HepG2 (cell line): Measurements from ENCODE around the gene AKAP8L. TPM values are rescaled to one million over a fixed set of nuclear protein-coding genes. Genes with fewer than 3 reads are reported as not detected.
A peak's percentile ranks its signal among the peaks of the same experiment; 100 is the strongest.

Experiments used
- ASH2L ChIP-seq: fragments of 300-600, 200-600 bp; sonication (generic); IDR thresholded peaks from 2 replicates; pipeline ENCODE4 v1.7.0; 2017; ENCODE audit warnings: low read depth, mild to moderate bottlenecking, moderate library complexity, mixed read lengths, low read length; ENCODE audit not compliant: insufficient read length
- ATF3 ChIP-seq: sonication (generic); formaldehyde crosslinking; IDR thresholded peaks from 2 replicates; pipeline ENCODE4 v1.4.0; 2020; ENCODE audit warnings: missing genetic modification reagents
- ATF7-NPFF ChIP-seq: sonication (generic); formaldehyde crosslinking; IDR thresholded peaks from 2 replicates; pipeline ENCODE4 v1.8.1; 2023; ENCODE audit warnings: mild to moderate bottlenecking, low read depth, missing genetic modification reagents, moderate library complexity
- DMAP1 ChIP-seq: IDR thresholded peaks from 2 replicates; pipeline ENCODE4 v1.6.1; 2016
- DPF2 ChIP-seq: sonication (generic); formaldehyde crosslinking; IDR thresholded peaks from 2 replicates; pipeline ENCODE4 v1.4.0; 2020; ENCODE audit warnings: mild to moderate bottlenecking, low read depth, missing genetic modification reagents, borderline replicate concordance
- ERF ChIP-seq: IDR thresholded peaks from 2 replicates; pipeline ENCODE4 v1.6.1; 2018; ENCODE audit warnings: missing biosample characterization, missing genetic modification reagents
- GATAD1 ChIP-seq: IDR thresholded peaks from 2 replicates; pipeline ENCODE4 v1.6.1; 2016; ENCODE audit warnings: missing genetic modification reagents, missing compliant biosample characterization
- ISL2 ChIP-seq: sonication (generic); formaldehyde crosslinking; IDR thresholded peaks from 2 replicates; pipeline ENCODE4 v1.5.0; 2020; ENCODE audit warnings: missing genetic modification reagents
- KLF6 ChIP-seq: IDR thresholded peaks from 2 replicates; pipeline ENCODE4 v1.8.0; 2016; ENCODE audit warnings: missing biosample characterization, missing genetic modification reagents
- NFATC3 ChIP-seq: sonication (generic); formaldehyde crosslinking; IDR thresholded peaks from 2 replicates; pipeline ENCODE4 v1.5.1; 2020; ENCODE audit warnings: mild to moderate bottlenecking, missing genetic modification reagents
- PHF21A ChIP-seq: sonication (generic); formaldehyde crosslinking; IDR thresholded peaks from 2 replicates; pipeline ENCODE4 v1.5.0; 2020; ENCODE audit warnings: mild to moderate bottlenecking, missing genetic modification reagents
- RAD21 ChIP-seq: fragments of 450-650 bp; formaldehyde crosslinking; IDR thresholded peaks from 2 replicates; pipeline ENCODE4 v1.5.0; 2020; ENCODE audit warnings: mild to moderate bottlenecking
- RBFOX2 ChIP-seq: fragments of 200-400 bp; formaldehyde crosslinking; IDR thresholded peaks from 2 replicates; pipeline ENCODE4 v1.6.1; 2017; ENCODE audit warnings: low read depth, mild to moderate bottlenecking, low read length
- SAFB2 ChIP-seq: sonication (generic); formaldehyde crosslinking; IDR thresholded peaks from 2 replicates; pipeline ENCODE4 v1.5.1; 2020; ENCODE audit warnings: missing genetic modification reagents, low read depth, mild to moderate bottlenecking, borderline replicate concordance
- SIN3A ChIP-seq: IDR thresholded peaks from 2 replicates; pipeline ENCODE4 v1.6.1; 2011; ENCODE audit warnings: low read depth, mild to moderate bottlenecking, control low read depth, low read length, borderline replicate concordance
- SKI ChIP-seq: fragments of 450-650 bp; IDR thresholded peaks from one replicate; pipeline ENCODE4 v1.6.1; 2018; ENCODE audit warnings: mild to moderate bottlenecking; ENCODE audit not compliant: partially characterized antibody
- SMYD3 ChIP-seq: sonication (generic); formaldehyde crosslinking; IDR thresholded peaks from 2 replicates; pipeline ENCODE4 v1.8.1; 2023; ENCODE audit warnings: mild to moderate bottlenecking, missing genetic modification reagents
- SRY ChIP-seq: sonication (generic); formaldehyde crosslinking; IDR thresholded peaks from 2 replicates; pipeline ENCODE4 v1.8.0; 2022; ENCODE audit warnings: mild to moderate bottlenecking, missing genetic modification reagents
- YEATS4 ChIP-seq: sonication (generic); formaldehyde crosslinking; IDR thresholded peaks from 2 replicates; pipeline ENCODE4 v1.4.0; 2020; ENCODE audit warnings: missing genetic modification reagents, borderline replicate concordance
- ZNF430 ChIP-seq: sonication (generic); formaldehyde crosslinking; IDR thresholded peaks from 2 replicates; pipeline ENCODE4 v1.9.0; 2021; ENCODE audit warnings: mild to moderate bottlenecking, missing genetic modification reagents
- ZNF451 ChIP-seq: sonication (generic); formaldehyde crosslinking; IDR thresholded peaks from 2 replicates; pipeline ENCODE4 v1.5.0; 2020; ENCODE audit warnings: mild to moderate bottlenecking, missing genetic modification reagents
- ZNF501 ChIP-seq: sonication (generic); formaldehyde crosslinking; IDR thresholded peaks from 2 replicates; pipeline ENCODE4 v1.5.1; 2020; ENCODE audit warnings: mild to moderate bottlenecking, moderate library complexity, missing genetic modification reagents
- ZNF747 ChIP-seq: sonication (generic); formaldehyde crosslinking; IDR thresholded peaks from 2 replicates; pipeline ENCODE4 v1.8.1; 2023; ENCODE audit warnings: missing genetic modification reagents, mild to moderate bottlenecking, borderline replicate concordance
- ZNF788 ChIP-seq: sonication (generic); formaldehyde crosslinking; IDR thresholded peaks from 2 replicates; pipeline ENCODE4 v1.5.0; 2020; ENCODE audit warnings: mild to moderate bottlenecking, missing genetic modification reagents, borderline replicate concordance
- polyA plus RNA-seq, 8 experiments: library from polyadenylated mRNA; depleted of rRNA in 3 of 8; stranded (reverse) in 7 of 8; unstranded in 1 of 8; fragments of >200 nt; fragmentation: Illumina TruSeq in 4 of 8; extraction: Trizol in 4 of 8; gene quantifications; 2 replicates each; pipeline versions ENCODE4 v1.2.1 to v1.2.3, GENCODE V29; 2011 to 2016; ENCODE audit warnings: low read depth in 4 of 8, missing spikeins in 1 of 8, mixed read lengths in 1 of 8; ENCODE audit not compliant: insufficient read depth in 1 of 8
- total RNA-seq, 5 experiments: library from RNA; depleted of rRNA; stranded (reverse); fragments of >200 nt; fragmentation: Illumina TruSeq; extraction: Trizol; gene quantifications; 2 replicates each; pipeline ENCODE4 v1.2.3, GENCODE V29; 2016; ENCODE audit warnings: low read depth in 1 of 5
- TF ChIP-seq, protein P1 (sequence below): sonication (generic); formaldehyde crosslinking; IDR thresholded peaks from 2 replicates; pipeline ENCODE4 v1.5.1; 2020; ENCODE audit warnings: missing genetic modification reagents, mild to moderate bottlenecking, borderline replicate concordance
- TF ChIP-seq, protein P2 (sequence below): sonication (generic); formaldehyde crosslinking; IDR thresholded peaks from 2 replicates; pipeline ENCODE4 v1.4.0; 2020; ENCODE audit warnings: mild to moderate bottlenecking, missing genetic modification reagents

AKAP8L gene
- total and polyA plus RNA-seq, 2 of the 13 experiments (the other 11 are each of a cell fraction or from before 2014, with no cell fraction given): 48.2 to 49.6 TPM

DNA sequence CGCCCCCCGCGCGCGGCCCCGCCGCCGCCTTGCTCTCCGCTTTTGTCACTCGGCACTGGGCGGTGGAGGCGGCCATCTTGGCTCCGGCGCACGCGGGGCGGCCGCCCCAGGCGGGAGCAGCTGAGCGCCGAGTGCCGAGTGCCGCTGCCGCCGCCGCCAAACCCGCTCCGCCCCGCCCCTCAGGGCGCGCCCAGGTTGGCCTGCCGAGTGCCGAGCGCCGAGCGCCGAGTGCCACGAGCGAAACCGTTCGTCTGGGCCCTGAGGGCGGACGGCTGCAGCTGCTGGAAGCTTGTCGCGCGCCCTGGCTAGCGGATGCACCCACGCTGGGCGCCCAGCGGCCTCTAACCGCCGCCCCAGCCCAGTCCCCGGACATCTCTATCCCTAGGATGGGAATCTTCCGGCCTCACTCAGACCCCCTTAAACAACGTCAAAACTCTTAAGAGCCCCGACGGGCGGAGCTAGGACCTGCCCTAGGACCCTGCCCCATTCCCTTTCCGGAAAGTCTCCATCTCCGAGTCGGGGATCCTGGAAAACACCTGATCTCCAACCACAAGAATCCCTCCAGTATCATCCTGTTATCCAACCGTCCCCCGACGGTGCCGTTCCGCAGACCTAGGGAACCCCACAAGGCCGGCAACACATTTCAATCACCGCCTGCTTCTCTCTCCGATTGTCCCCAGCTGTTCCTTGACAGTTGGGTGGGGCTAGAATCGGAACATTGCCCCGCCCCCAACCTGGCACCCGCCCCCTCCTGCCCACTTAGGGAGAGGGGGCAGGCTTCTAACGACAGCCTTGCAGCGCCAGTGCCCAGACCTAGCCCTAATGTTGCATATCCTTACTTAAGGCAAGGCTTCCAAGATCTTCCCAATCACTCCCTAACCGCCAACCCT, 14.1 kb upstream of the AKAP8L start (continued):
- TF ChIP-seq SRY (0 out of 2 replicates have a peak, but pooled peaks have one; percentile 66), ZNF747 (CRISPR knock-in tag) (no peak), RBFOX2 (peak; percentile 79), ISL2 (CRISPR knock-in tag) (peak; percentile 22; the same call in 1 of the 2 replicates), SMYD3 (CRISPR knock-in tag) (no peak), ATF3 (peak; percentile 12; the same call in 1 of the 2 replicates), RAD21 (CRISPR knock-in tag) (peak; percentile 67), SAFB2 (CRISPR knock-in tag) (peak; percentile 30; the same call in 1 of the 2 replicates), DPF2 (CRISPR knock-in tag) (no peak), ASH2L (peak; percentile 60), ZNF501 (peak; percentile 48; the same call in 1 of the 2 replicates), ERF (peak; percentile 58; the same call in 1 of the 2 replicates), PHF21A (CRISPR knock-in tag) (0 out of 2 replicates have a peak, but pooled peaks have one; percentile 23), ZNF451 (CRISPR knock-in tag) (peak; percentile 74; the same call in 1 of the 2 replicates), SIN3A (peak; percentile 26; the same call in 1 of the 2 replicates), DMAP1 (CRISPR knock-in tag) (peak; percentile 79; the same call in 1 of the 2 replicates), NFATC3 (CRISPR knock-in tag) (no peak), ZNF430 (CRISPR knock-in tag) (no peak), SKI (peak; percentile 86), YEATS4 (CRISPR knock-in tag) (peak; percentile 87), KLF6 (0 out of 2 replicates have a peak, but pooled peaks have one; percentile 27), GATAD1 (CRISPR knock-in tag) (peak; percentile 81), ATF7-NPFF (CRISPR knock-in tag) (peak; percentile 88), ZNF788 (CRISPR knock-in tag) (peak; percentile 48; the same call in 1 of the 2 replicates)
- TF ChIP-seq, protein P1, sequence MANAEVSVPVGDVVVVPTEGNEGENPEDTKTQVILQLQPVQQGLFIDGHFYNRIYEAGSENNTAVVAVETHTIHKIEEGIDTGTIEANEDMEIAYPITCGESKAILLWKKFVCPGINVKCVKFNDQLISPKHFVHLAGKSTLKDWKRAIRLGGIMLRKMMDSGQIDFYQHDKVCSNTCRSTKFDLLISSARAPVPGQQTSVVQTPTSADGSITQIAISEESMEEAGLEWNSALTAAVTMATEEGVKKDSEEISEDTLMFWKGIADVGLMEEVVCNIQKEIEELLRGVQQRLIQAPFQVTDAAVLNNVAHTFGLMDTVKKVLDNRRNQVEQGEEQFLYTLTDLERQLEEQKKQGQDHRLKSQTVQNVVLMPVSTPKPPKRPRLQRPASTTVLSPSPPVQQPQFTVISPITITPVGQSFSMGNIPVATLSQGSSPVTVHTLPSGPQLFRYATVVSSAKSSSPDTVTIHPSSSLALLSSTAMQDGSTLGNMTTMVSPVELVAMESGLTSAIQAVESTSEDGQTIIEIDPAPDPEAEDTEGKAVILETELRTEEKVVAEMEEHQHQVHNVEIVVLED (CRISPR knock-in tag): peak; percentile 64; the same call in 1 of the 2 replicates
- TF ChIP-seq, protein P2, sequence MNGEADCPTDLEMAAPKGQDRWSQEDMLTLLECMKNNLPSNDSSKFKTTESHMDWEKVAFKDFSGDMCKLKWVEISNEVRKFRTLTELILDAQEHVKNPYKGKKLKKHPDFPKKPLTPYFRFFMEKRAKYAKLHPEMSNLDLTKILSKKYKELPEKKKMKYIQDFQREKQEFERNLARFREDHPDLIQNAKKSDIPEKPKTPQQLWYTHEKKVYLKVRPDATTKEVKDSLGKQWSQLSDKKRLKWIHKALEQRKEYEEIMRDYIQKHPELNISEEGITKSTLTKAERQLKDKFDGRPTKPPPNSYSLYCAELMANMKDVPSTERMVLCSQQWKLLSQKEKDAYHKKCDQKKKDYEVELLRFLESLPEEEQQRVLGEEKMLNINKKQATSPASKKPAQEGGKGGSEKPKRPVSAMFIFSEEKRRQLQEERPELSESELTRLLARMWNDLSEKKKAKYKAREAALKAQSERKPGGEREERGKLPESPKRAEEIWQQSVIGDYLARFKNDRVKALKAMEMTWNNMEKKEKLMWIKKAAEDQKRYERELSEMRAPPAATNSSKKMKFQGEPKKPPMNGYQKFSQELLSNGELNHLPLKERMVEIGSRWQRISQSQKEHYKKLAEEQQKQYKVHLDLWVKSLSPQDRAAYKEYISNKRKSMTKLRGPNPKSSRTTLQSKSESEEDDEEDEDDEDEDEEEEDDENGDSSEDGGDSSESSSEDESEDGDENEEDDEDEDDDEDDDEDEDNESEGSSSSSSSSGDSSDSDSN: 0 out of 2 replicates have a peak, but pooled peaks have one; percentile 36
